Measurements from ENCODE around the gene CST9. TPM values are rescaled to one million over a fixed set of nuclear protein-coding genes. Genes with fewer than 3 reads are reported as not detected.

The CST9 gene
- total and polyA plus RNA-seq, 10 of the 15 experiments (the other 5 are each of a cell fraction or from before 2014, with no cell fraction given): not detected

- SMC1A ChIA-PET (ENCODE audit: uncharacterized antibody, unreplicated experiment): no interaction called here
- FAIRE-seq (no peak), DNase-seq (ENCODE audit: low read depth, low spot score) (no peak), ATAC-seq (no peak)
- RAD21 ChIA-PET (ENCODE audit: unreplicated experiment): no interaction called here
- POLR2A ChIA-PET: interaction anchor here (0.5 kb wide), 1 partner anchor 307 kb away, joined by 3 read pairs; no protein-coding TSS in a partner anchor
- intact Hi-C loops (cut with micrococcal nuclease; ENCODE audit: unreplicated experiment) (no loop called here), in situ Hi-C loops (cut with MboI) (no loop called here)
- Histone ChIP-seq H3K4me1 (ENCODE audit: control insufficient read depth, insufficient read depth, low read length) (peaks cover 20% of the 10 kb centered on the region), H3K27ac (ENCODE audit: control insufficient read depth, insufficient read depth) (no peak overlapping the region), H4K20me1 (ENCODE audit: control insufficient read depth, insufficient read depth) (no peaks in the 10 kb centered on the region), H3K9ac (ENCODE audit: control insufficient read depth, insufficient read depth, low read length) (no peak overlapping the region), H2AFZ (ENCODE audit: control insufficient read depth, low read depth, low read length) (no peak overlapping the region), H3K79me2 (ENCODE audit: control insufficient read depth, insufficient read depth, low read length) (no peaks in the 10 kb centered on the region), H3K4me3 (no peak overlapping the region), H3K9me3 (replicated peaks; ENCODE audit: control insufficient read depth, insufficient read depth, low read length) (no peaks in the 10 kb centered on the region; the same call in 2 of the 3 replicates), H3K27me3 (replicated peaks in 1 of 2; ENCODE audit: control insufficient read depth in 2 of 2, insufficient read depth in 2 of 2, low read length in 1 of 2) (no peaks in the 10 kb centered on the region), H3K4me2 (ENCODE audit: control insufficient read depth, insufficient read depth) (no peak overlapping the region), H3K36me3 (ENCODE audit: control insufficient read depth in 2 of 2, insufficient read depth in 2 of 2, low read length in 1 of 2) (no peaks in the 10 kb centered on the region; a peak in 1 of 4 replicates)
- no TSS peak for BruUV-seq (replicated peaks)
- no CpG with 5 or more reads among the region's 9 CpGs for WGBS (ENCODE audit: insufficient coverage, insufficient replicate concordance, low lambda C conversion rate, missing lambda C conversion rate)
- CTCF ChIA-PET: no interaction called here
- TF ChIP-seq STAT1 (conservative IDR thresholded peaks at IDR 0.05) (no peak), KAT2A (conservative IDR thresholded peaks at IDR 0.05; ENCODE audit: control insufficient read depth, low read depth, low read length) (no peak), MAX (IDR thresholded peaks at IDR 0.05; ENCODE audit: low read depth, low read length) (no peak), PAX5 (IDR thresholded peaks at IDR 0.05; ENCODE audit: borderline replicate concordance, low read depth, low read length) (no peak), EGR1 (IDR thresholded peaks at IDR 0.05; ENCODE audit: borderline replicate concordance in 1 of 2, low read depth in 2 of 2, low read length in 2 of 2) (no peak), HSF1 (IDR thresholded peaks at IDR 0.05; ENCODE audit: low read depth, low read length) (no peak), MYB (IDR thresholded peaks at IDR 0.05; ENCODE audit: borderline replicate concordance, low read depth, low read length) (no peak), FOXK2 (IDR thresholded peaks at IDR 0.05) (no peak), HCFC1 (IDR thresholded peaks at IDR 0.05; ENCODE audit: low read length) (no peak)
- TF ChIP-seq, protein P1, sequence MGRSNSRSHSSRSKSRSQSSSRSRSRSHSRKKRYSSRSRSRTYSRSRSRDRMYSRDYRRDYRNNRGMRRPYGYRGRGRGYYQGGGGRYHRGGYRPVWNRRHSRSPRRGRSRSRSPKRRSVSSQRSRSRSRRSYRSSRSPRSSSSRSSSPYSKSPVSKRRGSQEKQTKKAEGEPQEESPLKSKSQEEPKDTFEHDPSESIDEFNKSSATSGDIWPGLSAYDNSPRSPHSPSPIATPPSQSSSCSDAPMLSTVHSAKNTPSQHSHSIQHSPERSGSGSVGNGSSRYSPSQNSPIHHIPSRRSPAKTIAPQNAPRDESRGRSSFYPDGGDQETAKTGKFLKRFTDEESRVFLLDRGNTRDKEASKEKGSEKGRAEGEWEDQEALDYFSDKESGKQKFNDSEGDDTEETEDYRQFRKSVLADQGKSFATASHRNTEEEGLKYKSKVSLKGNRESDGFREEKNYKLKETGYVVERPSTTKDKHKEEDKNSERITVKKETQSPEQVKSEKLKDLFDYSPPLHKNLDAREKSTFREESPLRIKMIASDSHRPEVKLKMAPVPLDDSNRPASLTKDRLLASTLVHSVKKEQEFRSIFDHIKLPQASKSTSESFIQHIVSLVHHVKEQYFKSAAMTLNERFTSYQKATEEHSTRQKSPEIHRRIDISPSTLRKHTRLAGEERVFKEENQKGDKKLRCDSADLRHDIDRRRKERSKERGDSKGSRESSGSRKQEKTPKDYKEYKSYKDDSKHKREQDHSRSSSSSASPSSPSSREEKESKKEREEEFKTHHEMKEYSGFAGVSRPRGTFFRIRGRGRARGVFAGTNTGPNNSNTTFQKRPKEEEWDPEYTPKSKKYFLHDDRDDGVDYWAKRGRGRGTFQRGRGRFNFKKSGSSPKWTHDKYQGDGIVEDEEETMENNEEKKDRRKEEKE (IDR thresholded peaks at IDR 0.05): no peak
These were observed 32.6 kb upstream of the CST9 start for GRCh38 chr20:23638309-23638708.
